Left hindlimb (tissue), 1 donor: ENCODE data around the gene CMC2.

Experiments used
- DNase-seq: peaks from one replicate; pipeline ENCODE4 v3.0.0-alpha.2; 2018

CMC2 gene

GRCh38 chr16:81001330-81001729 lies 5.4 kb downstream of the CMC2 start:
- no peak for DNase-seq

- no peak for DNase-seq
These were observed 5.8 kb downstream of the CMC2 start for GRCh38 chr16:81000873-81001272.

- DNase-seq: no peak
These were observed 8.6 kb downstream of the CMC2 start for GRCh38 chr16:80997964-80998620.

- DNase-seq: no peak
These were observed 9.4 kb downstream of the CMC2 start for GRCh38 chr16:80997139-80997798.

GRCh38 chr16:80996688-80997138 lies 10.0 kb downstream of the CMC2 start:
- DNase-seq: no peak

- no peak for DNase-seq
These were observed 12.2 kb downstream of the CMC2 start for GRCh38 chr16:80994451-80994850.

GRCh38 chr16:80993834-80994233 lies 12.9 kb downstream of the CMC2 start:
- DNase-seq: no peak

- no peak for DNase-seq
These were observed 13.4 kb downstream of the CMC2 start for GRCh38 chr16:80993307-80993706.

GRCh38 chr16:80992676-80993293 lies 13.9 kb downstream of the CMC2 start:
- DNase-seq: no peak

GRCh38 chr16:80991792-80992430 lies 14.8 kb downstream of the CMC2 start:
- no peak for DNase-seq

- no peak for DNase-seq
These were observed 15.7 kb downstream of the CMC2 start for GRCh38 chr16:80990978-80991377.

- DNase-seq: no peak
These were observed 16.1 kb downstream of the CMC2 start for GRCh38 chr16:80990577-80990976.

- DNase-seq: no peak
These were observed 16.9 kb downstream of the CMC2 start for GRCh38 chr16:80989801-80990200.

GRCh38 chr16:80988756-80989155 lies 17.9 kb downstream of the CMC2 start:
- no peak for DNase-seq

GRCh38 chr16:80986557-80986956 lies 20.1 kb downstream of the CMC2 start:
- no peak for DNase-seq

GRCh38 chr16:80985611-80986010 lies 21.1 kb downstream of the CMC2 start:
- DNase-seq: no peak

- DNase-seq: no peak
These were observed 22.4 kb downstream of the CMC2 start for GRCh38 chr16:80984124-80984892.

GRCh38 chr16:80982646-80983045 lies 24.0 kb downstream of the CMC2 start:
- no peak for DNase-seq

- DNase-seq: no peak
These were observed 25.6 kb downstream of the CMC2 start for GRCh38 chr16:80981103-80981502.

GRCh38 chr16:80976946-80977345 lies 29.7 kb downstream of the CMC2 start:
- no peak for DNase-seq

GRCh38 chr16:80974649-80975376 lies 31.9 kb downstream of the CMC2 start:
- no peak for DNase-seq

- no peak for DNase-seq
These were observed 32.7 kb downstream of the CMC2 start for GRCh38 chr16:80973991-80974390.
